ES-I3 (cell line): ENCODE data around the gene PCED1A.
"Not testable (repeated sequence)": the region's sequence is repeated elsewhere in the genome, so short reads cannot be mapped to it uniquely, and the experiment has no call there.

ENCODE experiments used
- H3K36me3 ChIP-seq: 2 replicates; pipeline ENCODE4 v1.6.1; 2013; ENCODE audit warnings: mild to moderate bottlenecking, low read length, control low read depth, moderate library complexity; ENCODE audit not compliant: insufficient read depth
- H3K4me1 ChIP-seq: 2 replicates; pipeline ENCODE4 v1.6.1; 2013; ENCODE audit warnings: mild to moderate bottlenecking, control low read depth, low read length; ENCODE audit not compliant: insufficient read depth
- H3K9ac ChIP-seq: 2 replicates; pipeline ENCODE4 v1.6.1; 2013; ENCODE audit warnings: low read depth, mild to moderate bottlenecking, low read length, moderate library complexity
- H3K9me3 ChIP-seq: 2 replicates; pipeline ENCODE4 v1.6.1; 2013; ENCODE audit warnings: mild to moderate bottlenecking, low read length, moderate library complexity; ENCODE audit not compliant: control insufficient read depth, insufficient read depth

Gene PCED1A

GRCh38 chr20:2846698-2847097 lies 6.2 kb upstream of the PCED1A start:
- H3K4me1 ChIP-seq: no peaks in the 10 kb centered on the region
- no peaks in the 10 kb centered on the region for H3K9me3 ChIP-seq
- H3K9ac ChIP-seq: no peak overlapping the region
- no peaks in the 10 kb centered on the region; the same call in 1 of the 2 replicates for H3K36me3 ChIP-seq

GRCh38 chr20:2845607-2846006 lies 5.2 kb upstream of the PCED1A start:
- no peaks in the 10 kb centered on the region for H3K4me1 ChIP-seq
- H3K36me3 ChIP-seq: no peaks in the 10 kb centered on the region; the same call in 1 of the 2 replicates
- H3K9ac ChIP-seq: no peak overlapping the region
- no peaks in the 10 kb centered on the region for H3K9me3 ChIP-seq

GRCh38 chr20:2840967-2841531 lies 594 bp upstream of the PCED1A start:
- Histone ChIP-seq H3K36me3 (no peaks in the 10 kb centered on the region; the same call in 1 of the 2 replicates), H3K9ac (peak overlapping the region; percentile 82), H3K9me3 (no peaks in the 10 kb centered on the region), H3K4me1 (no peaks in the 10 kb centered on the region)

GRCh38 chr20:2839732-2840137 lies 720 bp downstream of the PCED1A start:
- H3K9me3 ChIP-seq: no peaks in the 10 kb centered on the region
- H3K36me3 ChIP-seq: no peaks in the 10 kb centered on the region; the same call in 1 of the 2 replicates
- peak overlapping the region; percentile 82; the same call in 1 of the 2 replicates for H3K9ac ChIP-seq
- H3K4me1 ChIP-seq: no peaks in the 10 kb centered on the region

GRCh38 chr20:2838847-2839671 lies 1.4 kb downstream of the PCED1A start:
- Histone ChIP-seq H3K9me3 (no peaks in the 10 kb centered on the region), H3K4me1 (no peaks in the 10 kb centered on the region), H3K9ac (no peak overlapping the region), H3K36me3 (no peaks in the 10 kb centered on the region; the same call in 1 of the 2 replicates)

GRCh38 chr20:2838170-2838797 lies 2.2 kb downstream of the PCED1A start:
- Histone ChIP-seq H3K4me1 (no peaks in the 10 kb centered on the region), H3K36me3 (no peaks in the 10 kb centered on the region; the same call in 1 of the 2 replicates), H3K9ac (no peak overlapping the region), H3K9me3 (no peaks in the 10 kb centered on the region)

GRCh38 chr20:2837221-2837960 lies 3.1 kb downstream of the PCED1A start:
- H3K9me3 ChIP-seq: no peaks in the 10 kb centered on the region
- H3K4me1 ChIP-seq: no peaks in the 10 kb centered on the region
- H3K9ac ChIP-seq: no peak overlapping the region
- no peaks in the 10 kb centered on the region; the same call in 1 of the 2 replicates for H3K36me3 ChIP-seq

- H3K36me3 ChIP-seq: no peaks in the 10 kb centered on the region; the same call in 1 of the 2 replicates
- no peak overlapping the region for H3K9ac ChIP-seq
- no peaks in the 10 kb centered on the region for H3K9me3 ChIP-seq
- H3K4me1 ChIP-seq: no peaks in the 10 kb centered on the region
Observed at GRCh38 chr20:2836035-2836434, 4.4 kb downstream of the PCED1A start.

GRCh38 chr20:2835331-2835796 lies 5.1 kb downstream of the PCED1A start:
- Histone ChIP-seq H3K36me3 (no peaks in the 10 kb centered on the region; the same call in 1 of the 2 replicates), H3K9ac (no peak overlapping the region), H3K4me1 (no peaks in the 10 kb centered on the region), H3K9me3 (no peaks in the 10 kb centered on the region)

- Histone ChIP-seq H3K4me1 (no peaks in the 10 kb centered on the region), H3K9me3 (no peaks in the 10 kb centered on the region), H3K36me3 (no peaks in the 10 kb centered on the region; the same call in 1 of the 2 replicates), H3K9ac (no peak overlapping the region)
Observed at GRCh38 chr20:2834401-2835110, 5.9 kb downstream of the PCED1A start.

- Histone ChIP-seq H3K4me1 (no peaks in the 10 kb centered on the region), H3K9me3 (no peaks in the 10 kb centered on the region), H3K36me3 (no peaks in the 10 kb centered on the region; the same call in 1 of the 2 replicates), H3K9ac (no peak overlapping the region)
Observed at GRCh38 chr20:2833761-2834160, 6.7 kb downstream of the PCED1A start.

GRCh38 chr20:2831206-2831605 lies 9.2 kb downstream of the PCED1A start:
- not testable (repeated sequence) for H3K36me3 ChIP-seq, H3K9ac ChIP-seq, H3K9me3 ChIP-seq, H3K4me1 ChIP-seq

GRCh38 chr20:2829376-2829775 lies 11.1 kb downstream of the PCED1A start:
- no peaks in the 10 kb centered on the region for H3K36me3 ChIP-seq

More at GRCh38 chr20:2829376-2829775, 11.1 kb downstream of the PCED1A start:
- H3K9ac ChIP-seq: no peak overlapping the region
- H3K4me1 ChIP-seq: no peaks in the 10 kb centered on the region
- H3K9me3 ChIP-seq: no peaks in the 10 kb centered on the region
